ENCODE results near the gene TMEM51. TPM values are rescaled to one million over a fixed set of nuclear protein-coding genes. Genes with fewer than 3 reads are reported as not detected.
A peak's percentile ranks its signal among the peaks of the same experiment; 100 is the strongest.

The TMEM51 gene
- total and polyA plus RNA-seq, 2 of the 13 experiments (the other 11 are each of a cell fraction or from before 2014, with no cell fraction given), result 12.2 to 22.3 TPM

- TF ChIP-seq MED1 (CRISPR knock-in tag; IDR thresholded peaks at IDR 0.05) (peak; percentile 57; the same call in 1 of the 2 replicates), GABPA (IDR thresholded peaks at IDR 0.05; ENCODE audit: low read depth, low read length) (no peak), GABPA (CRISPR knock-in tag; IDR thresholded peaks at IDR 0.05; ENCODE audit: low read depth) (peak; percentile 20; the same call in 1 of the 2 replicates), ZNF563 (CRISPR knock-in tag; IDR thresholded peaks at IDR 0.05) (no peak), MIER2 (CRISPR knock-in tag; IDR thresholded peaks at IDR 0.05) (no peak), CHCHD3 (CRISPR knock-in tag; IDR thresholded peaks at IDR 0.05) (no peak), SMAD3 (CRISPR knock-in tag; IDR thresholded peaks at IDR 0.05) (peak; percentile 47; the same call in 1 of the 2 replicates), DPF2 (CRISPR knock-in tag; IDR thresholded peaks at IDR 0.05; ENCODE audit: borderline replicate concordance, low read depth) (no peak), SP2 (CRISPR knock-in tag; IDR thresholded peaks at IDR 0.05) (no peak), DMAP1 (CRISPR knock-in tag; IDR thresholded peaks at IDR 0.05) (peak; percentile 18; the same call in 1 of the 2 replicates), ZNF564 (CRISPR knock-in tag; IDR thresholded peaks at IDR 0.05) (0 out of 2 replicates have a peak, but pooled peaks have one; percentile 20), ZNF335 (CRISPR knock-in tag; IDR thresholded peaks at IDR 0.05) (no peak), GLMP (CRISPR knock-in tag; IDR thresholded peaks at IDR 0.05; ENCODE audit: borderline replicate concordance) (no peak), POLR2G (IDR thresholded peaks at IDR 0.05; ENCODE audit: low read depth, low read length) (peak; percentile 70), ZNF850 (CRISPR knock-in tag; conservative IDR thresholded peaks at IDR 0.05) (no peak), ZNF546 (CRISPR knock-in tag; conservative IDR thresholded peaks at IDR 0.05) (no peak), KLF9 (CRISPR knock-in tag; IDR thresholded peaks at IDR 0.05; ENCODE audit: low read depth) (no peak), XRCC5 (optimal IDR thresholded peaks at IDR 0.05; ENCODE audit: low read length) (peak; percentile 33), ZNF770 (CRISPR knock-in tag; IDR thresholded peaks at IDR 0.05) (no peak; the same call in 1 of the 2 replicates), ZBTB14 (CRISPR knock-in tag; IDR thresholded peaks at IDR 0.05) (no peak), KDM6A (CRISPR knock-in tag; IDR thresholded peaks at IDR 0.05; ENCODE audit: low read depth) (no peak), YEATS4 (CRISPR knock-in tag; IDR thresholded peaks at IDR 0.05; ENCODE audit: borderline replicate concordance) (no peak), ZNF713 (CRISPR knock-in tag; IDR thresholded peaks at IDR 0.05) (no peak), FOXO1 (CRISPR knock-in tag; IDR thresholded peaks at IDR 0.05) (0 out of 2 replicates have a peak, but pooled peaks have one; percentile 5), ZNF768 (CRISPR knock-in tag; IDR thresholded peaks at IDR 0.05) (peak; percentile 21; the same call in 1 of the 2 replicates), ZNF775 (CRISPR knock-in tag; IDR thresholded peaks at IDR 0.05; ENCODE audit: borderline replicate concordance) (no peak), ELF3 (CRISPR knock-in tag; IDR thresholded peaks at IDR 0.05) (peak; percentile 64), ZNF251 (CRISPR knock-in tag; IDR thresholded peaks at IDR 0.05) (no peak), ZNF598 (CRISPR knock-in tag; IDR thresholded peaks at IDR 0.05; ENCODE audit: borderline replicate concordance) (no peak)
These were observed 996 bp upstream of the TMEM51 start (continued) for GRCh38 chr1:15152318-15153183.
